ENCODE results near the gene TSGA10.
"Not testable (repeated sequence)": the region's sequence is repeated elsewhere in the genome, so short reads cannot be mapped to it uniquely, and the experiment has no call there.

Gene TSGA10, protein sequence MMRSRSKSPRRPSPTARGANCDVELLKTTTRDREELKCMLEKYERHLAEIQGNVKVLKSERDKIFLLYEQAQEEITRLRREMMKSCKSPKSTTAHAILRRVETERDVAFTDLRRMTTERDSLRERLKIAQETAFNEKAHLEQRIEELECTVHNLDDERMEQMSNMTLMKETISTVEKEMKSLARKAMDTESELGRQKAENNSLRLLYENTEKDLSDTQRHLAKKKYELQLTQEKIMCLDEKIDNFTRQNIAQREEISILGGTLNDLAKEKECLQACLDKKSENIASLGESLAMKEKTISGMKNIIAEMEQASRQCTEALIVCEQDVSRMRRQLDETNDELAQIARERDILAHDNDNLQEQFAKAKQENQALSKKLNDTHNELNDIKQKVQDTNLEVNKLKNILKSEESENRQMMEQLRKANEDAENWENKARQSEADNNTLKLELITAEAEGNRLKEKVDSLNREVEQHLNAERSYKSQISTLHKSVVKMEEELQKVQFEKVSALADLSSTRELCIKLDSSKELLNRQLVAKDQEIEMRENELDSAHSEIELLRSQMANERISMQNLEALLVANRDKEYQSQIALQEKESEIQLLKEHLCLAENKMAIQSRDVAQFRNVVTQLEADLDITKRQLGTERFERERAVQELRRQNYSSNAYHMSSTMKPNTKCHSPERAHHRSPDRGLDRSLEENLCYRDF

DNA sequence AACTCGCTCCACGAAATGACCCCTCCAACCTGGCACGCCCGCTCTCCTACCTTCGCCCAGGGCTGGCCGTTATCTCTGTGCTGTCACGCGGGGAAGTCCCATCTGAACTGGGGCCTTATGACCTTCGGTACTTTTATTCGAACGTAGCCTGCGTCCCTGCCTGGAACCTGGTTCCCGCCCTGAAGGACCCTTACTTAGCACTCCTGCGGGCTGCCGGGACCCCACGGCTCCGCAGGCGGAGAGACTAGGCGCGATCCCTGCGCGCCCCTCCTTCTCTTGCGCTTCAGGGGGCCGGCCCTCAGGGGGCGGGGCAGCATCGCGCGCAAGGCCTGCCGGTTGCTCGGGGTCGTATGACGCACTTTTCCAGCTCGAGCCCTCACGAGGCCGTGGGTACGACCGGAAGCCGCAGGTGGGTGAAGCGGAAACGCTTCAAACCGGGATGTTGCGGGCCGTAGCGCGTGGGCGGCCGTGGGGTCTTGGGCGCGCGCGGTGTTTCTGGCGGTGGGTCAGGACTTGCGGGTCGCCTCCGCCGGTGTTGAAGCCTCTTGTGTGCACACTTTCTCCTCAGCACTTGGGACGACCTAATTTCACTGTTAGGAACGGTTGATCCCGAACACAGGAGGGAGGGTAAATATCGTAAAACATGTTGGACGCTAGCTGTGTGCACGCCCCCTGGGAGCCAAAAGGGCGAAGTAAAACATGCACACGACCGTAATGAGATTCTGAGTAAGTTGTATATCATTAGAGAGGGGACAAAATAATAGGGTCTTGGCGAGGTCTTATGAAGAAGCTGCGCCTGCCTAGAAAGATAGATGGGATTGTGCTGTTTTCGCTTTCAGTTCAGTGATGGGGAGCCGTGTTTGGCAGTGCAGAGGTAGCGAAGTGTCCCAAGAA is at the start of gene TSGA10, which contains the start of gene LIPT1:
TSGA10 (minus strand) TSS at position 300 of the 894 bp plus-strand sequence. CDS start 45,503 bp downstream, outside the sequence.
LIPT1 (plus strand) TSS at position 325 of the 894 bp plus-strand sequence. CDS start 6,991 bp downstream, outside the sequence.
- peaks cover 6% of the 10 kb centered on the region for H3K36me3 ChIP-seq (ENCODE audit: insufficient read depth, low read length)
- H3K4me3 ChIP-seq (ENCODE audit: low read length): peak within 1 kb of the TSS; percentile 86
- no peaks in the 10 kb centered on the region for H3K27me3 ChIP-seq (ENCODE audit: insufficient read depth, low read length)

DNA sequence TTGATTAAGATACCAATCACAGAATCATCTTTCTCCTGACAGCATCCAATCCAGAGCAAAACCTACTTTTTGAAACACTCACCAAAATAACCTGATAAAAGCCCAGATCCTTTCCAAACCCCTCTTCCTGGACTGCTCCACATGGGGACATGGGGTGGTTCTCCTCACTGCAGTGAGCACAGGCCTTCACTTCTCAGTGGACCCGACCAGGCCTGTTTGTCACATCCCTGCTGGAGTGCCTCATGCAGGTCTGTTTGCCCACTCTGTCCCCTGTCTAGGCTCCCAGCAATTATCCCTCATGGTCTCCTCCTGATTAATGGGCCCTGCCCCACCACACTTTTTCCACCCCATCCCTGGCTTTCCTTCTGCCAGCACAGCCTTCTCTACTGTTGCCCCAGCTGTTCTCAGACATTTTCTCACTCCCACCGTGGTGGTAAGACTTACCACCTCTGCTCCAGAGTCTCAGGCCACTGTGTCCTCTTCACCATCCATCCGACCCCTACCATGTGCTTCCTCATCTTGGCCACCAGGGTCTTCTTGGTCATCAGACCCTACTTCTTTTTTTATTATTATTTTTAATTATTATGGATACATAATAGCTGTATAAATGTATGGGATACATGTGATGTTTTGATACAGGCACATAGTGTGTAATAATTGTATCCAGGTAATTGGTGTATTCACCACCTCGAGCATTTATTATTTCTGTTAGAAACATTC is 47.4 kb upstream of the TSGA10 start:
- no peaks in the 10 kb centered on the region for H3K27me3 ChIP-seq (ENCODE audit: insufficient read depth, low read length)
- H3K4me3 ChIP-seq (ENCODE audit: low read length): no peak overlapping the region
- no peak overlapping the region for H2AFZ ChIP-seq (ENCODE audit: low read depth, low read length)
- no peaks in the 10 kb centered on the region for H3K4me1 ChIP-seq (ENCODE audit: insufficient read depth, low read length)
- H3K36me3 ChIP-seq (ENCODE audit: insufficient read depth, low read length): peaks cover 19% of the 10 kb centered on the region
- no peaks in the 10 kb centered on the region for H3K9me3 ChIP-seq (ENCODE audit: low read length)

More for the DNA sequence above, at the start of gene TSGA10, which contains the start of gene LIPT1:
- Histone ChIP-seq H3K9me3 (ENCODE audit: low read length) (no peaks in the 10 kb centered on the region), H3K4me1 (ENCODE audit: insufficient read depth, low read length) (peaks cover 8% of the 10 kb centered on the region), H2AFZ (ENCODE audit: low read depth, low read length) (peak within 1 kb of the TSS; percentile 92)

DNA sequence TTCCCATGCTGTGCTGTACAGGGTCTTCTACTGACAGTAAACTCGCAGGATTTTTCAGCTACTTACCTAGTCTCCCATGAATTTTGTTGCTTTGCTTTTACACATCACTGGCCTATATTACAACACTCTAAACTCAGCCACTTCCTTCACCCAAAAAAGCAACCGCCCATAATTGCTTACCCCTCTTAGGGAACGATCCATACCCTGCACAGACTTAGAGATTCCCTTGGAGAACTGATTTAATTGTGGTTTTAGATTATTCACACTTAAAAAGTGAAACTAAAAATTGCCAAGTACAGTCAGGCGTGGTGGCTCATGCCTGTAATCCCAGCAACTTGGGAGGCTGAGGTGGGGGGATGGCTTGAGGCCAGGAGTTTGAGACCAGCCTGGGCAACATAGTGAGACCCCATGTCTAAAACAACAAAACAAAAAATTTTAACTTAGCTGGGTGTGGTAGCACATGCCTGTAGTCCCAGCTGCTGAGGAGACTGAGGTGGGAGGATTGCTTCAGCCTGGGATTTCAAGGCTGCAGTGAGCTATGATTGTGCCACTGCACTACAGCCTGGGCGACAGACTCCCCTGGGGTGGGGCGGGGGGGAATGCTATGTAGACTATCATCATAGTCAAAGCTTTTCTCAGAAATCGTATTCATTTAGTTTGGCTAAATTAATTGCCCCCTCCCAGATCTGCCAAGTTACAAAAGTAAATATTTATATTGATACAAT is 45.5 kb upstream of the TSGA10 start:
- Histone ChIP-seq H3K9me3 (ENCODE audit: low read length) (no peaks in the 10 kb centered on the region), H2AFZ (ENCODE audit: low read depth, low read length) (no peak overlapping the region), H3K27me3 (ENCODE audit: insufficient read depth, low read length) (no peaks in the 10 kb centered on the region), H3K4me1 (ENCODE audit: insufficient read depth, low read length) (no peaks in the 10 kb centered on the region), H3K4me3 (ENCODE audit: low read length) (no peak overlapping the region), H3K36me3 (ENCODE audit: insufficient read depth, low read length) (peaks cover 35% of the 10 kb centered on the region)

DNA sequence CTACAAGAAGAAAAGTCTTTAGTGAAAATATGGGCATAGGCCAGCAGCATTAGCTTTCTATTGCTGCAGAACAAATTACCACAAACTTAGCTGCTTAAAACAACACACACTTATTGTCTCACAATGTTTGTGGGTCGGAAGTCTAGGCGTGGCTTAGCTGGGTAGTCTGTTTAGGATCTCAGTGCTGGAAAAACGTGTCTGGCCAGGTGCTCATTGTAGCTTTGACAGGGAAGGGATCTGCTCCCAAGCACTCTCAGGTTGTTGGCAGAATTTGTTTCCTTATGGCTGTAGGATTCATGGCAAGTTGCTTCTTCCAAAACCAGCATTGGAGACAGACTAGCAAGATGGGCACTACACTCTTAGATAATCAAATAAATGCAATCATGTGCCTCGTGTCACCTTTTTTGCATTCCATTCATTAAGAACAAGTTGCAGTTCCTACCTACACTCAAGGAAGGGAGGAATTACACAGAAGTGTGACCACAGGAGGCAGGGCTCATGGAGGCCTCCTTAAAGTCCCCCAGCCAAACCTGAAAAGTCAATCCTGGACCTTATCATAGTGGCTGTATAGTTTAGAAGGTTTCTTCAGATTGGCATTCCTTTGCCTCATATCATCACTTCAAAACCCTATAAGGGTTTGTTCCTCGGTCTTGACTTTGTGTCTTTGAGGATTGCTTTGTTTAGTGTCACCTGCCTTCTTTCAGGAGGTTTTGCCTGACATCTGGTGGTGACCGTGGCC is 43.5 kb upstream of the TSGA10 start:
- Histone ChIP-seq H3K4me1 (ENCODE audit: insufficient read depth, low read length) (no peaks in the 10 kb centered on the region), H3K36me3 (ENCODE audit: insufficient read depth, low read length) (peaks cover 50% of the 10 kb centered on the region), H3K9me3 (ENCODE audit: low read length) (no peaks in the 10 kb centered on the region), H2AFZ (ENCODE audit: low read depth, low read length) (no peak overlapping the region), H3K4me3 (ENCODE audit: low read length) (no peak overlapping the region), H3K27me3 (ENCODE audit: insufficient read depth, low read length) (no peaks in the 10 kb centered on the region)

DNA sequence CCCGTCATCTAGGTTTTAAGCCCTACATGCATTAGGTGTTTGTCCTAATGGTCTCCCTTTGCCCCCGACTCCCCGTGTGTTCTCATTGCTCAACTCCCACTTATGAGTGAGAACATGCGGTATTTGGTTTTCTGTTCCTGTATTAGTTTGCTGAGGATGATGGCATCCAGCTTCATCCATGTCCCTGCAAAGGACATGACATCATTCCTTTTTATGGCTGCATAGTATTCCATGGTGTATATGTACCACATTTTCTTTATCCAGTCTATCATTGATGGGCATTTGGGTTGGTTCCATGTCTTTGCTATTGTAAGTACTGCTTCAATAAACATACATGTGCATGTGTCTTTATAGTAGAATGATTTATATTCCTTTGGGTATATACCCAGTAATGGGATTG is 37.6 kb upstream of the TSGA10 start:
- not testable (repeated sequence) for H3K4me1 ChIP-seq (ENCODE audit: insufficient read depth, low read length); H2AFZ ChIP-seq (ENCODE audit: low read depth, low read length); H3K9me3 ChIP-seq (ENCODE audit: low read length); H3K27me3 ChIP-seq (ENCODE audit: insufficient read depth, low read length); H3K4me3 ChIP-seq (ENCODE audit: low read length)
- peaks cover 75% of the 10 kb centered on the region for H3K36me3 ChIP-seq (ENCODE audit: insufficient read depth, low read length)

DNA sequence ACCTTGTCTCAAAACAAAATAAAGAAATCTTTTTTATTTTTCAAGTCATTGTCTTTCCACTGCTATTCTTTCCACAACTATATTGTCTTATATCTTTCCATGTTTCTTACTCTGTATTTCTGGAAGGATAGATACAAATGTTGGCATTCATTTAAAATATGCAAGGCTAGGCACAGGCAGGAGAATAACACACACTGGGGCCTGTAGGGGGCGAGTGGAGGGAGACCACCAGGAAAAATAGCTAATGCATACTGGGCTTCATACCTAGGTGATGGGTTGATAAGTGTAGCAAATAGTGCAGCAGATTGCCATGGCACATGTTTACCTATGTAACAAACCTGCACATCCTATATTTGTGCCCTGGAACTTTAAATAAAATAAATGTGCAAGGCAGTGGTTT is 35.8 kb upstream of the TSGA10 start:
- Histone ChIP-seq H2AFZ (ENCODE audit: low read depth, low read length) (no peak overlapping the region), H3K9me3 (ENCODE audit: low read length) (peaks cover 5% of the 10 kb centered on the region), H3K27me3 (ENCODE audit: insufficient read depth, low read length) (no peaks in the 10 kb centered on the region), H3K4me3 (ENCODE audit: low read length) (no peak overlapping the region), H3K4me1 (ENCODE audit: insufficient read depth, low read length) (no peaks in the 10 kb centered on the region), H3K36me3 (ENCODE audit: insufficient read depth, low read length) (peaks cover 65% of the 10 kb centered on the region)

DNA sequence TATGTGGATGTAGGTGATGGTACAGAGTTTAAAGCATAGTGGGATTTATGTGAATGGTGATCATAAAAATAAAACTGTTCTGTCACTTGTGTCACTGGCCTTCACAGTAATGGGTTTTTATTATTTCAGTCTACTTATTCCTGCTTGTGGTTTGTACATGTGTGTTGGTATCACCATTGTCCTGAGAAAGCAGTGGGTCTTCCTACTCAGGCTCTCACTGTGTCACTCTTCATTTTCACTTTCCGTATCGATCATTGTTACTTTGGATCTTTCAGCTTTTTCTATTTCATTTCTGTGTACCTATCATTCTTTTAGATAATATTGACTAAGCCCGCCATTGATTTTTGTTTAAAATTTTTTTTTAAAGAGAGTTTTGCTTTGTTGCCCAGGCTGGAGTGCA is 33.6 kb upstream of the TSGA10 start:
- Histone ChIP-seq H3K36me3 (ENCODE audit: insufficient read depth, low read length) (peaks cover 48% of the 10 kb centered on the region), H3K27me3 (ENCODE audit: insufficient read depth, low read length) (no peaks in the 10 kb centered on the region), H3K4me1 (ENCODE audit: insufficient read depth, low read length) (no peaks in the 10 kb centered on the region), H3K4me3 (ENCODE audit: low read length) (no peak overlapping the region), H2AFZ (ENCODE audit: low read depth, low read length) (no peak overlapping the region), H3K9me3 (ENCODE audit: low read length) (peaks cover 5% of the 10 kb centered on the region)

DNA sequence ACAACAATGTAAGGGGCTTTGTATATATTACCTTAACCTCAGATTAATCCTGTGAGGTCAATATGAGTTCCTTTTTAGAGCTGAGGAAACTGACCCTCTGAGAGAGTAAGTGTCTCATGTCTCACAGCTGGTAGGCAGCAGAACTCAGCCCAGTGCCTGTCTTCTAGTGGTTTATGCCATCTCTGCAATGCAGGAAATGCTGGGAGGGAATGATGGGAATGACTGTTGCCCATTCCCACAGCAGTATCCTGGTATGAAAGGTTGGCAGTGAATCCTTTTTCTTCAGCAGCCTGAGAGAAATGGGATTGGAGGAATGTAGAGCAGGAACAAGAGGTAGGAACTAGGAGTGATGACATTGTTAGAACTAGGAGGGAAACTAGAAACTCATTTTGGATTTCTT is 32.3 kb upstream of the TSGA10 start:
- Histone ChIP-seq H3K9me3 (ENCODE audit: low read length) (peaks cover 2% of the 10 kb centered on the region), H3K27me3 (ENCODE audit: insufficient read depth, low read length) (no peaks in the 10 kb centered on the region), H2AFZ (ENCODE audit: low read depth, low read length) (no peak overlapping the region), H3K4me1 (ENCODE audit: insufficient read depth, low read length) (no peaks in the 10 kb centered on the region), H3K4me3 (ENCODE audit: low read length) (no peak overlapping the region), H3K36me3 (ENCODE audit: insufficient read depth, low read length) (peaks cover 40% of the 10 kb centered on the region)

DNA sequence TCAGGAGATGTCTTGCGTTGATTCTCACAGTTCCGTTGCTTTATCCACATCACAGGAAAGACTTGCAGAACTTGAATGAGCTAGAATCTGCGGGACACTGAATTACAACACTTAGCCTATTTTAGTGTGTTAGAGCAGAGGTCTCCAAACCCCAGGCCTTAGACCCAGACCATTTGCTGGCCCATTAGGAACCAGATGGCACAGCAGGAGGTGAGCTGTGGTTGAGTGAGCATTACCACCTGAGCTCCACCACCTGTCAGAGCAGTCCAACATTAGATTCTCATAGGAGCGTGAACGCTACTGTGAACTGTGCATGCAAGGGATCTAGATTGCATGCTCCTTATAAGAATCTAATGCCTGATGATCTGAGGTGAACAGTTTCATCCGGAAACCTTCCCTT is 30.1 kb upstream of the TSGA10 start:
- Histone ChIP-seq H3K4me3 (ENCODE audit: low read length) (no peak overlapping the region), H3K4me1 (ENCODE audit: insufficient read depth, low read length) (peaks cover 3% of the 10 kb centered on the region), H3K9me3 (ENCODE audit: low read length) (no peaks in the 10 kb centered on the region), H3K27me3 (ENCODE audit: insufficient read depth, low read length) (no peaks in the 10 kb centered on the region), H2AFZ (ENCODE audit: low read depth, low read length) (no peak overlapping the region), H3K36me3 (ENCODE audit: insufficient read depth, low read length) (peaks cover 24% of the 10 kb centered on the region)

DNA sequence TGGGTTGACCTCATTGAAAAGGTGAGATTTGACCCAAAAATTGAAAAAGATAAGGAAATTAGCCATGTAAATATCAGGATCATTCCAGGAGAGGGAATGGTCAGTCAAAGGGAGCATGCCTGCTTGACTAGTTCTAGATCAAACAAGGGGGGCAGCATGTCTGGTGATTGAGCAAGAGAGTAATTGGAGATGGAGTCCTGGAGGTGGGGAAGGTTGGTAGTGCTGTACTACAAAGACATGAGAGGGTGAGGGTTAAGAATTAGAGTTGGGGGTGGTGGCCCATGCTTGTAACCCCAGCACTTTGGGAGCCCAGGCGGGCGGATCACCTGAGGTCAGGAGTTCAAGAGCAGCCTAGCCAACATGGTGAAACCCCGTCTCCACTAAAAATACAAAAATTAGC is 28.3 kb upstream of the TSGA10 start:
- peaks cover 4% of the 10 kb centered on the region for H3K4me1 ChIP-seq (ENCODE audit: insufficient read depth, low read length)
- no peak overlapping the region for H3K4me3 ChIP-seq (ENCODE audit: low read length)
- no peak overlapping the region for H2AFZ ChIP-seq (ENCODE audit: low read depth, low read length)
- peaks cover 11% of the 10 kb centered on the region for H3K36me3 ChIP-seq (ENCODE audit: insufficient read depth, low read length)
- H3K9me3 ChIP-seq (ENCODE audit: low read length): no peaks in the 10 kb centered on the region
- H3K27me3 ChIP-seq (ENCODE audit: insufficient read depth, low read length): no peaks in the 10 kb centered on the region

DNA sequence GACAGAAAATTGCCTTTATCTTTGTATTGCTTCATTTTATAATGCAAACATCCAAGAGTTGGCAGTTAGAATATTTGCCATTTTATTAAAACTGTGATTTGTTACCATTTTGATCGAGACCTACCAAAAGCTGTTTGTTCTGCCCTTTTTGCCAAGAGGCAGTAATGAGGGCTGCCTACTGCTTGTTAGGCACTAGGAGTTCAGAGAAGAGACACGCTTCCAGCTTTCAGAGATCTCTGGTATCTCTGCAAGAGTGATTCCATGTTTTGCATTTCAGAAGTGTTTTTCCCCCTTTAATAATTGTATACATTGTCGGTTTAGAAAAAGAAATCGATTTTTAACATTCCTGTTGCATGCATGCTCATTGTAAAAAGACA is 26.9 kb upstream of the TSGA10 start:
- H3K9me3 ChIP-seq (ENCODE audit: low read length): no peaks in the 10 kb centered on the region
- H2AFZ ChIP-seq (ENCODE audit: low read depth, low read length): peak overlapping the region; percentile 41
- peak overlapping the region; percentile 64 for H3K4me3 ChIP-seq (ENCODE audit: low read length)
- peaks cover 4% of the 10 kb centered on the region for H3K4me1 ChIP-seq (ENCODE audit: insufficient read depth, low read length)
- no peaks in the 10 kb centered on the region for H3K27me3 ChIP-seq (ENCODE audit: insufficient read depth, low read length)
- peaks cover 4% of the 10 kb centered on the region for H3K36me3 ChIP-seq (ENCODE audit: insufficient read depth, low read length)
